GM13977 (cell line): ENCODE data around the gene ALDOB.

Source experiments
- DNase-seq: peaks from one replicate; pipeline ENCODE4 v3.0.0; 2012; ENCODE audit warnings: low spot score
- CTCF ChIP-seq: IDR thresholded peaks from 2 replicates; pipeline ENCODE4 v1.5.1; 2012; ENCODE audit warnings: mild to moderate bottlenecking, control low read depth; ENCODE audit not compliant: insufficient read depth; ENCODE audit errors: extremely low read depth, missing control alignments
- in situ Hi-C: fragments of 300-500 bp; cut with MboI; formaldehyde crosslinking; loops from one replicate; pipeline ENCODE4 v1.12.0; 2022; ENCODE audit warnings: low sequenced_read_pairs, low pct_unique_long_range_greater_than_20kb, mixed read lengths, inconsistent platforms; ENCODE audit not compliant: unreplicated experiment

The ALDOB gene

GRCh38 chr9:101469026-101469425 is 33.5 kb upstream of the ALDOB start:
- DNase-seq: no peak
- in situ Hi-C loops: no loop called here
- no peak for TF ChIP-seq CTCF

GRCh38 chr9:101468116-101468515 is 32.5 kb upstream of the ALDOB start:
- no peak for DNase-seq
- in situ Hi-C loops: no loop called here

GRCh38 chr9:101467690-101468089 is 32.1 kb upstream of the ALDOB start:
- no peak for TF ChIP-seq CTCF
- DNase-seq: no peak
- in situ Hi-C loops: no loop called here

More at GRCh38 chr9:101468116-101468515, 32.5 kb upstream of the ALDOB start:
- no peak for TF ChIP-seq CTCF

- in situ Hi-C loops: no loop called here
- no peak for TF ChIP-seq CTCF
- no peak for DNase-seq
These were observed 31.3 kb upstream of the ALDOB start for GRCh38 chr9:101466863-101467262.

GRCh38 chr9:101465326-101465915 is 29.8 kb upstream of the ALDOB start:
- in situ Hi-C loops: no loop called here
- no peak for DNase-seq

GRCh38 chr9:101463397-101463796 is 27.8 kb upstream of the ALDOB start:
- no peak for TF ChIP-seq CTCF
- DNase-seq: no peak
- in situ Hi-C loops: no loop called here

More at GRCh38 chr9:101465326-101465915, 29.8 kb upstream of the ALDOB start:
- TF ChIP-seq CTCF: peak; percentile 17
